GM12865 (cell line): ENCODE data around the gene AGPS.
"Not testable (repeated sequence)": the region's sequence is repeated elsewhere in the genome, so short reads cannot be mapped to it uniquely, and the experiment has no call there.

Source experiments
- DNase-seq: peaks from one replicate; pipeline ENCODE4 v3.0.0; 2010; ENCODE audit warnings: low read depth
- H3K4me3 ChIP-seq: 2 replicates; pipeline ENCODE4 v1.5.1; 2011; ENCODE audit warnings: mild to moderate bottlenecking, low read depth, low read length, control low read depth
- CTCF ChIP-seq: IDR thresholded peaks from 2 replicates; pipeline ENCODE4 v1.5.1; 2011; ENCODE audit warnings: low read length, control low read depth, low read depth, inconsistent platforms; ENCODE audit not compliant: insufficient read depth; ENCODE audit errors: missing control alignments

Gene AGPS

GRCh38 chr2:177419274-177419673, 26.7 kb downstream of the AGPS start:
- H3K4me3 ChIP-seq, result no peak overlapping the region
- no peak for TF ChIP-seq CTCF
- no peak for DNase-seq

- H3K4me3 ChIP-seq, result no peak overlapping the region
- no peak for TF ChIP-seq CTCF
- no peak for DNase-seq
Measured at GRCh38 chr2:177422271-177422670, 29.7 kb downstream of the AGPS start.

GRCh38 chr2:177424120-177424519, 31.5 kb downstream of the AGPS start:
- H3K4me3 ChIP-seq, DNase-seq: not testable (repeated sequence)

GRCh38 chr2:177424620-177425019, 32.0 kb downstream of the AGPS start:
- DNase-seq, H3K4me3 ChIP-seq: not testable (repeated sequence)

- no peak overlapping the region for H3K4me3 ChIP-seq
- DNase-seq, result no peak
- no peak for TF ChIP-seq CTCF
Measured at GRCh38 chr2:177427316-177427715, 34.7 kb downstream of the AGPS start.

- not testable (repeated sequence) for H3K4me3 ChIP-seq, DNase-seq
Measured at GRCh38 chr2:177427936-177428335, 35.4 kb downstream of the AGPS start.

- TF ChIP-seq CTCF, result no peak
- H3K4me3 ChIP-seq, result no peak overlapping the region
- DNase-seq, result no peak
Measured at GRCh38 chr2:177429688-177430325, 37.2 kb downstream of the AGPS start.

GRCh38 chr2:177430411-177430810, 37.8 kb downstream of the AGPS start:
- DNase-seq, result no peak
- H3K4me3 ChIP-seq, result no peak overlapping the region
- no peak for TF ChIP-seq CTCF

- not testable (repeated sequence) for DNase-seq, H3K4me3 ChIP-seq
Measured at GRCh38 chr2:177431111-177431725, 38.6 kb downstream of the AGPS start.
